Fibroblast of skin of back (primary cell): ENCODE data around the gene S100A2.
"Not testable (repeated sequence)": the region's sequence is repeated elsewhere in the genome, so short reads cannot be mapped to it uniquely, and the experiment has no call there.

ENCODE experiments used
- DNase-seq: peaks from one replicate; pipeline ENCODE4 v3.0.0-alpha.2; 2013

S100A2 gene

DNA sequence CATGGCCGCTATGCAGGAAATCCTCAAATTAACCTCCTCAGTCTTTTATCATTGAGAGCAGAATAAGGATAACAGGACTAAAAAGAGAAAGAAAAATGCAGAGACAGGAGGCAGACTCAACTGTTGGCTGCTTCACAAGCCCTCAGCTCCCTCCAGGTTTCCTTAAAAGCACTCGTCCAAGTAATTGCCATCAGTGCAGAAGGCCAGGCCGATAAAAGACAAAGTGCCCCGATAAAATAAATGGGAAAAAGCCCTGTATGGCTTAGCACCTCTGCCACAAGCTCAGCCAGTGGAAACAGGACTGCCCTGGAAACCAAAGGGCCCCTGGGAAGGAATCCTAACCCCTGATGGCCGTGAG is 38.0 kb downstream of the S100A2 start:
- no peak for DNase-seq

DNA sequence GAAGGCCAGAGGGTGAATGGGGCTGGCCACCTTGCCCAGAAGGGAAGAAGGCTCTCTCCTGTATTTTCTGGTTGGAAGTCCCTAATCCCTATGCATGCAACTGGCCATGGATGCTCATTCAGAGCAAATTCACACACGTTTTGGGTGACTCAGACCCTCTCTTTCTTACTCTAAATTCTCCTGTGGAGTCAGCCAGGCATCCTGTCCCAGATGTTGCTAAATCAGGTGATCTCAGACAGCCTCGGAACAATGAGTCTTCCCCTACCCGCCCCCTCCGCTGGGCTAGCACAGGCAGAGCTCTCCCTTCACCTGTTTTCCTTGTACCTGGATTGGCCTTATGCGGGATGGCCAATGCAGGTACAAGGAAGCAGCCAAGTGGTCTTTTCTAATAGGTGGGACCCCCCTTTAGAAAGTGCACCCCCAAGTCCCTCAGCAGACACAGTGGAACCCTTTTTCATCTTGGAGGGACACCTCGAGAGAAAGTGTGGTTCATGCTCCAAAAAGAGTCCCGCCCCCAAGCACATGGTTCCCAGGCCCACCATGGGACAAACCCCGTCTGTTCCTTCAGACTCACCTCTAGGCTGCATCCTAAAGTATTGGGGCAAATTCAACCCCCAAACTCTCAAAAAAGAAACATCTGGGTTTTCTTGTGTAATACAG is 38.5 kb downstream of the S100A2 start:
- DNase-seq, result no peak

GRCh38 chr1:153526132-153526543 is 39.5 kb downstream of the S100A2 start:
- DNase-seq, result no peak

GRCh38 chr1:153525088-153525728 is 40.4 kb downstream of the S100A2 start:
- no peak for DNase-seq

GRCh38 chr1:153522353-153523048 is 43.1 kb downstream of the S100A2 start:
- not testable (repeated sequence) for DNase-seq

DNA sequence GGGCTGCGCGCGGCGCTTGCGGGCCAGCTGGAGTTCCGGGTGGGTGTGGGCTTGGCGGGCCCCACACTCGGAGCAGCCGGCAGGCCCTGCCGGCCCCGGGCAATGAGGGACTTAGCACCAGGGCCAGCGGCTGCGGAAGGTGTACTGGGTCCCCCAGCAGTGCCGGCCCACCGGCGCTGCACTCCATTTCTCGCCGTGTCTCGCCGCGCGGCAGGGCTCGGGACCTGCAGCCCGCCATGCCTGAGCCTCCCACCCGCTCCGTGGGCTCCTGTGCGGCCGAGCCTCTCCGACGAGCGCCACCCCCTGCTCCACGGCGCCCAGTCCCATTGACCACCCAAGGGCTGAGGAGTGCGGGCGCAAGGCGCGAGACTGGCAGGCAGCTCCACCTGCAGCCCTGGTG is 43.8 kb downstream of the S100A2 start:
- DNase-seq, result not testable (repeated sequence)

DNA sequence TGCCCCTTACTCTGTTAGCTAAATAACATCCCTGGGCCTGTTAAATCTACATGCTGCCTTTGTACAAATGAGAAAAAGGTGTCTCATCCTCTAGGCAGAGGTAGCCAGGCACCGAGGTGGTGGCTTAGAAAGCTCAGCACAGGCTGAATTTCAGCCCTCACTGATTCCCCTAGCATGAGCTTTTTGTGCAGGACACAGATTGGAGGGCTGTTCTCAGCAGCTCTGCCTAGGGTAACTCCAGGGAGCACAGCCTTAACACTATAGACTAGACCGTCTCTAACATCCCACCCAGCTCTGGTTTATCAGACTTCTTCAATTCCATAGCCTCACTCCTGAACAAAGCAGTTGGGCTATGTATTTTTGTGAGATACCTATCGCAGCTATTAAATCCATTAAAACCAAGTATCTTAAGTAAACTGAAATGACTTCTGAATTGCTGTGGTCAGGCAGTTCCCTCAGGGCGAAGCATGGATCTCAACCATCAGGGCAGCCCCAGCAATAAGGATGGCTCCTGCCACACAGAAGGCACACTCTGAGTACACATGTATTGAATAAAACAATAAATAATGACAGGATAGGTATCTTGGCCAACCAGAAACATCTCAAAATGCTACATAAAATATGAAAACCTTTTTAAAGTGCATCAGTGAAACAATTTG is 44.7 kb downstream of the S100A2 start:
- no peak for DNase-seq

DNA sequence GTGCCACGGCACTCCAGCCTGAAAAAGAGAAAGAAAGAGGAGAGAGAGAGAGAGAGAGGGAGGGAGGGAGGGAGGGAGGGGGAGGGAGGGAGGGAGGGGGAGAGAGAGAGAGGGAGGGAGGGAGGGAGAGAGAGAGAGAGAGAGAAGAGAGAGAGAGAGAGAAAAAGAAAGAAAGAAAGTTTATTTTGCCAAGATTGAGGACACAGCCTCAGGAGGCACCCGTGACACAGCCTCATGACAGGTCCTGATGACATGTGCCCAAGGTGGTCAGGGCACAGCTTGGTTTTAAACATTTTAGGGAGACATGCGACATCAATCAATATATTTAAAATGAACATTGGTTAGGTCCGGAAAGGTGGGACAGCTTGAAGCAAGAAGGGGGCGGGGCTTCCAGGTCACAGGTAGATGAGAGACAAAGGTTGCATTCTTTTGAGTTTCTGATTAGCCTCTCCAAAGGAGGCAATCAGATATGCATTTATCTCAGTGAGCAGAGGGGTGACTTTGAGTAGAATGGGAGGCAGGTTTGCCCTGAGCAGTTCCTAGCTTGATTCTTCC is 45.4 kb downstream of the S100A2 start:
- DNase-seq, result not testable (repeated sequence)

- DNase-seq, result no peak
Observed at GRCh38 chr1:153519242-153519641, 46.4 kb downstream of the S100A2 start.

- no peak for DNase-seq
Observed at GRCh38 chr1:153515504-153516394, 49.9 kb downstream of the S100A2 start.

DNA sequence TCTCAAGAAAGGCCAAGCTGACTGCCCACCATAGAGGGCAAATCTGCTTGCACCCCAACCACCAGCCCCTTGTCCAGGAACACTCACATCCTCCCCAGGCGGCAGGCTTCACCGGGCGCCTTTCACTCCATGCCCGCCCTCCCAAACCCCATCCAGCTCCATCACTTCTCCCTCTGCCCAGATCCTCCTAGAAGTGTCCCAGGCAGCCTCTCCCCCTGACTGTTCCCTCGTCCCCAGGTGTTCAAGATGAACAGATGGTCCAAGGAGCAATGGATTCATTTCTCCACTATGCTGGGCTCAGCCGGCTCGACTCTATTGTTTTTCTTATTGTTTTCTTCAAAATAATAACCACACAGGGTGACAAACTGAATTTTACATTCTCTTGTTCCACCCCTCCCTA is 52.0 kb downstream of the S100A2 start:
- no peak for DNase-seq

GRCh38 chr1:153513023-153513422 is 52.6 kb downstream of the S100A2 start:
- no peak for DNase-seq
